Stimulated activated CD8-positive, alpha-beta memory T cell treated with anti-CD3 and anti-CD28 coated beads, Interleukin-12 subunit alpha, Interleukin-12 subunit beta, amount 100 ng/mL, for 24 hours (primary cell): ENCODE data around the gene SLC17A1.

ENCODE experiments used
- DNase-seq: peaks from one replicate; pipeline ENCODE4 v3.0.0-alpha.2; 2020; ENCODE audit errors: extremely low read depth

Gene SLC17A1, protein sequence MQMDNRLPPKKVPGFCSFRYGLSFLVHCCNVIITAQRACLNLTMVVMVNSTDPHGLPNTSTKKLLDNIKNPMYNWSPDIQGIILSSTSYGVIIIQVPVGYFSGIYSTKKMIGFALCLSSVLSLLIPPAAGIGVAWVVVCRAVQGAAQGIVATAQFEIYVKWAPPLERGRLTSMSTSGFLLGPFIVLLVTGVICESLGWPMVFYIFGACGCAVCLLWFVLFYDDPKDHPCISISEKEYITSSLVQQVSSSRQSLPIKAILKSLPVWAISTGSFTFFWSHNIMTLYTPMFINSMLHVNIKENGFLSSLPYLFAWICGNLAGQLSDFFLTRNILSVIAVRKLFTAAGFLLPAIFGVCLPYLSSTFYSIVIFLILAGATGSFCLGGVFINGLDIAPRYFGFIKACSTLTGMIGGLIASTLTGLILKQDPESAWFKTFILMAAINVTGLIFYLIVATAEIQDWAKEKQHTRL

DNA sequence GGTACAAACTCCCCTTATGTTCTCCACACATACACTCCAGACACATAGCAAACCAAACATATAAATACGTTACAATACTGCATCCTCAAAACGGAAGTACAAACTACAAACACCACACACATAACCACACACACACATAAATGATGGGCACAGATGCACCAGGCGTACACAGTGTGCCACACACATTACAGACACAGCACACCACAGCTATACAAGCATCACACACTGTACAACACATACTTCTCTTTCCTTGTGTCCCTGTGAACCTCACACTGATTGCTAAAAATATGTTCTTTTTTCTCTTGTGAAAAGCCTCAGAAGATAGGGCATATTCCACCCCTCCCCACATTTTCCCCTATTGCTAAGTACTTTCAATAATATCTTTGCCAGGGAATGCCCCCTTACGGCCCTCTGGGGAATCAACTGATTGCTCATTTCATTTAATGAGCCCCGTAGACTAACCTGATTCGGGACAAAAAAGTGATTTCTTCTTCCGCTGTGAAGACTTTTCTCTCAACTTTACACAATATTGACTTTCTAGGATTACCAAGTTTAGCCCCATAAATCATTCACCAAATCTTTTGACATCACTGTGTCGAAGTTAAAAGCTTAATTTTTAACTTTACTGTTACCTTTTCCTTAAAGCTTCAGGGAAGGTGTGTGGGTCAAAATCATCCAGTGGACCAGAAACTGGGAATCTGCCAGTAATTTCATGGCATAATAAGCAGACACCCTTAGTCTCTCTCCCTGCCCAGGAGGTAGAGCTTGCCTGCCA is at the start of gene SLC17A1:
TSS of gene SLC17A1 (minus strand) at position 521 of the 775 bp plus-strand sequence. CDS start 1,495 bp downstream, outside the sequence.
- no peak for DNase-seq

DNA sequence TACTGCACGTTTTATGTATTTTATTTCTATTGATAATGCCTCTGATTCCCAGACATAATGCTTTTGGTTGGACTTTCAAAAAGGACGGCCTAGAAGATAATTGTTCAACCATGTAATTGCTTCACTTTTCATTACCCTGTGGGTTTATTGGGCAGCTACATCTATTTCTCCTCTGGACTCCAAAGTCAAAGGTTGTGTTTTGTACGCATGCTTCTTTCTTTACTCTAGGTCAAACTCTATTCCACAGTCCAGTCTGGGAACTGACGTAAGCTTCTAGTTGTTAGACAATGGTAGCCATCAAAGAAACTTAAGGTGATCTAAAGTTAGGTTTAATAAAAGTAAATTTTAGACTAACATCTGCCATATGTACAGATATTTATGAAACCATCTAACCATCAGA is 48.7 kb upstream of the SLC17A1 start:
- DNase-seq, result no peak

DNA sequence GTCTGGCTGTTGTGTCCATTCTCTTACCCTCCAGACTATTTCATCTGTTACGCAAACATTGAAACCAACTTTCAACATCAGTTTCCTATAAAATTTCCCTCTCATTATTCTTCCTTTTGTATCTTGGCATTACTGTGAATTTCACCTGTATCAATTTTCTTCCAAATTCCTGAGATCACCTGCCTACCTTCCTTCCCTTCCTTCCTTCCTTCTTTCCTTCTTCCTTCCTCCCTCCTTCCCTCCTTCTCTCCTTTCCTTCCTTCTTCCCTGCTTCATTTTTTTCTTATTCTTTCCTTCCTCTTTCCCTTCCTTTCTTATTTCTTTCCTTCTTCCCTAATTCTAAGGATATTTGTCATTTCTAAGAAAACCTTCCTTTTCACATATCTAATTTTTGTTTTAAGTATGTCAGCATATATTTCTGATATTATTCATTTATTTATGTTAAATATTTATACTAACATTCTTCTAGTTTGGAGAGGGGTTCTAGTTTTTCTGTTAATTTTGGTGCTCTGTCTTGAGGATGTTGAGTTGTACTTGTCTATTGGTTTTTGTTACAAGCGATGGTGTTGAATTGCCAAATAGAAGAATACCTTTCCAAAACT is 47.0 kb upstream of the SLC17A1 start:
- no peak for DNase-seq

DNA sequence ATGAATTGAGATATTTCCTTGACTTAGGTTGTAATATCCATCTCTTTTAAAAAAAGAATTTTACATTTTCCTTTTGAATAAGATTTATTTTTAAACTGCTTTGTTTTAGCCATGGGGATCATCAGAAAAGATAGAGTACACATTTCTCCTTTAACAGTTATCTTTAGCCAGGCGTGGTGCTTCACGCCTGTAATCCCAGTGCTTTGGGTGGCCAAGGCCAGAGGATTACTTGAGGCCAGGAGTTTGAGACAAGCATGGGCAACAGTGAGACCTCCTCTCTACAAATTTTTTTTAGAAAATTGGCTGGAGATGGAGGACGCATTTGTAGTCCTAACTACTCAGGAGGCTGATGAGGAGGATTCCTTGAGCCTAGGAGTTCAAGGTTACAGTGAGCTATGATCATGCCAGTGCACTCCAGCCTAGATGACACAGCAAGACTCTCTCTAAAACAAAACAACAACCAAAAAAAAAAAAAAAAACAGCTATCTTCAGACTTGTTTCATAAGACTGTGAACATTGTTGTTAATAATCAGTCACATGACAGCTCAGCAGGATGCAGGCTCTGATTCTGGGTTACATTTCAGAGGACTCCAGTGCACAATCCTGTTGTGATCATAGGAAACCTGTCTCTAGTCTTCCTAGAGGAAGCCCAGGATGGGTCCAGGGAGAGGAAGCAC is 44.2 kb upstream of the SLC17A1 start:
- DNase-seq, result no peak

DNA sequence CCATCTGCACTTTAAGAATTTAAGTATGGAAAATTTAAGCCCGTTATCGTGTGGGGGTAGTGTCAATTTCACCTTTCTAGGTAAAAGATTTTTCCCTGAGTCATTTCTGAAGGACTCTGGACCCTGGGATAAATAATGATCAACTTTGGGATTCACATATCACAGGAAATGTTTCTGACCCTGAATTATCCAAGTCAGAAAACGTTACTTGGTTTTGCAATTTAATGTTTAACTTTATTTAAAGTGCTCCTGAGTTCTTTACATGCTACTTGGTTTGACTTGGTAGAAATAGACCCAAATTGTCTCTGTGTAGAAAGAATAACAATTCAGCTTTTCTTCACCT is 43.7 kb upstream of the SLC17A1 start:
- DNase-seq, result no peak

DNA sequence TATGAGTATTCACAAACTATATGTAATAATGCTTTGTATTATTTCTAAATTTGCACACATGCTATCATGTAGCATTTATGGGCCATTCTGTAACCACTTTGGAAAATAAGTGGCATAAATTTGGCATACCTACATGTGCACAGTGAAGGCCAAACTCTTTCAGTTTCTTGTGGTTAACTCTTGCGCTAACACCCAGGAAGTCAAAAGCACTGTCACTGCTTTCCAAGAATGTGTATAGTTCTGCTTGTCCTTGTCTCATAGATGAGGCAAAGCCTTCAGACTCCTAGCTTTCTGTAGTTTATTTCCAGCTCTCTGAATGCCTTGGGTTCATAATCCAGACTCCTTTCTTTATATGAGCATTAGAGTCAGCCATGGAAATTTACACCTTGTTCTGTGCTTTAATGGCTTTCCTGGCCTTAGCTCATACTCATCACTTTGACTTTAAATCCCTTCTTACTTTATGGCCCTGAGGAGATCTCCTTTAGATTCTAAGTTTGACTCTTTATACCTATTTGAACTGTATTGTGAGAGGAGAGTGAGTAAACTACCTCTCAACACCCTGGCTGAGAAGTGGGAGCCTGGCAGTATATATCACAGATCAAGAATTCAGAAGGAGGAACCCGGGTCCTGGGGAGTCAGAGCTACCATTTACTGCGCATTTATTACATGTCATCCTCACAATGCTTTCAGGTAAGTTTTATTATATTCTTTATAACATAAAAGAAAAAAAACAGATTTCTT is 43.1 kb upstream of the SLC17A1 start:
- DNase-seq, result no peak

DNA sequence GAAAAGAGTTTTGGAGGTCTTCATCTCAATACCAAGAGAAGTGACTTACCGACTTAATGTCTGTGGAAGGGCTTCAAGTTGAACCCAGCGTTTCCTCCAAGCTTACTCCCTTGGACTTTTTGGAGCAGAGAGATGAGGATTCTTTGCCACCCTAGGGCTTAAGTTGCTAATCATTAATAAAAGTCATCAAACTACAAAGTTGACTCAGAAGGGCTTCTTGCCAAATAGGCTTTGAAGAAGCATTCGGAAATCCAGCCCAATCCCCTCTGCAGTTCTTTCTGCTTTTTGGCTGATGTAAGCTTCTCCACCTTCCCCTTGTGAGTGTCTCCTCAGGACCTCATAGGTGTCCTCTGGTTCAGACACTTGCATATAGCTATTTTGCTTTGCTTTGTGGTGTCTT is 42.3 kb upstream of the SLC17A1 start, which contains the start of gene SLC17A3:
TSS of gene SLC17A3 (minus strand) at position 126 of the 400 bp plus-strand sequence. CDS start 5,856 bp downstream, outside the sequence.
- no peak for DNase-seq

DNA sequence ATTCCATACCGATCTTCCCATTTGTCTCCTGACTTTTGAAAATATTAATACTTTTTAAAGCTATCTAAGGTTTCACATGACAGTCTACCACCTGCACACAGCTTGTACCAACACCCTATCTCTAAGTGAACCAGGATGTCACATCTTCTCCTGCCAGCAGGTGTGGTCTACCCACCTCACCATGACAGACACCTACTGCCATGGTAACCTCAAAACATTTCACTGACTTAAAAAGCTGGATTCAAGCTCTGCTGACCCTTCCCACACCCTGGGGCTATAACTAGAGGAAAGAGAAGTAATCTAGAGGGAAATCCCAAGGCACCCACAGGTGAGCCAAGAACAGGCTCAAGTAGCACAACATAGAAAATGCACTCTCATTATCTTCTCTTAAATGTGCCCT is 41.0 kb upstream of the SLC17A1 start:
- no peak for DNase-seq

DNA sequence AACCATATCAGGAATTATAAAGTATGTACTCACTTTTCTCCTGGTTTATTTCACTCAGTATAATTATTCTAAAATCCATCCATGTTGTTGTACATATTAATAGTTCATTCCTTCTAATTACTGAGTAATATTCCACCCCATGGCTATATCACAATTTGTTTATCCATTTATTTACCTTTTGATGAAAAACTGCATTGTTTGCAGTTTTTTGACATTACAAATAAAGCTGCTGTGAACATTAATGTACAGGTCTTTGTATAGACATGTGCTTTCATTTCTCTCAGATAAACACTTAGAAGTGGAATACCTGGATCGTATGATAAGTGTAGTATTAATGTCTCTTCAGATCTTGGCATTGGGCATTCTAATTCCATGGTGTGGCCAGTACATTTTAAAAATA is 38.0 kb upstream of the SLC17A1 start:
- no peak for DNase-seq

DNA sequence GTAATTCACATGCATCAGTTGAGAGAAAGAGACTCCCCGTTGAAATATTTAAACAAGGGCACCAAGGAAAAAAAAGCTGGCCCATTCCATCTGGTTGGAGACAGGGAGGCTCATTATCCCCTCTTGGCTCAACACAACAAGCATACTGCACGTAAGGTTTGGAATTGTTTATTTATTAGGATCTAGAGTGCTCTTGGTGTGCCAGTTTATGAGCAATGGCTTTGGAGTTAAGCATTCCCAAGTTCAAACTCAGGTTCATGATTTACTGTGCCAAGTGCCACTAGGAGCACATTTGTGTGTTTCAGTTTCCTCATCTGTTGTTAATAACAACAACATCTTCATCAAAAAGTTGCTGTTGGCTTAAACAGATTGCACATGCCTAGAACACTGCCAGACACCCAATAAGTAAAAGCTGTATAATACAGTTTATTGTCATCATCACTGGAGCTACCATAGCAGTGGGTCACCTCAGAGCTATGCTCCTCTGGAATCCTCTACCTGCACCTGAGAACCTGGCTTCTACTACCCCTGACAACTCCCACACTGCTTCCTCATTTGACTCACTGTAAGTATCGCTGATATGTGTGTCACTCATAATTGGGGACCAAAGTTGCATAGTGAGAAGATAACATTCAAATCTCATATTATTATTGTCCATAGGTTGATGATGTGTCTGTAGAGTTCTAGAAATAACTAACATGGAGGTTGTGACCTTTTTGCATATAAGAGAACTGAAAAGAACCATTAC is 36.8 kb upstream of the SLC17A1 start:
- DNase-seq, result no peak

DNA sequence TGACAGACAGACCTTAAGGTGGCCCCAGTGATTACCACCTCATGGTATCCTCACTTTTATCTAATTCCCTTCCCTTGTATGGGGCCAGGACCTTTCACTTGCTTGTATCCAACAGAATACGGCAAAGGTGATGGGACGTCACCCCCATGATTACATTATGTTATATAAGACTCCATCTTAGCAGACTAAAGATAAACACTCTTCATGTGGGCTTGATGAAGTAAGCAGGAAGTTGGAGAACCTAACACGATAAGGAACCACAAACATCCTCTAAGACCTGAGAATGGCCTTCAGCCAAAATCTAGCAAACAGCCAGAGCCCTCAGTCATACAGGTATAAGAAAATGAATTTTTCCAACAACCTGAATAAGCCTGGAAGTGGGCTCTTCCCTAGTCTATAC is 34.2 kb upstream of the SLC17A1 start:
- DNase-seq, result no peak

DNA sequence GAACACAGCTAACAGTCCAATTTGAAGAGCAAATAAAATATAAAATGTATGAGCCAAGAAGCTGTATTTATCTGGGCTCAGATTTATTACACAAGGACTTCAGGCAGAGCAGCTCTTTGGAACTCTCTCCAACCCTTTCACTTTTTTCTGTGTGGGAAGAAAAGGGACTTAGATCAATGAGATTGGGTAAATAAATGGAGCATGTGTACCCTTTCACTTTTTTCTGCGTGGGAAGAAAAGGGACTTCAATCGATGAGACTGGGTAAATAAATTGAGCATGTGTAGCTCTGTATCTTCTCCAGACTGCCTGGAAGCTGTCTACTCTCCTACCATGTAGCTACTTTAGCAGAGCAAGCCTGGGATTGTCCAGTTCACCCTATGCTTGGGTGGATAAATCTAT is 31.5 kb upstream of the SLC17A1 start:
- DNase-seq, result no peak

DNA sequence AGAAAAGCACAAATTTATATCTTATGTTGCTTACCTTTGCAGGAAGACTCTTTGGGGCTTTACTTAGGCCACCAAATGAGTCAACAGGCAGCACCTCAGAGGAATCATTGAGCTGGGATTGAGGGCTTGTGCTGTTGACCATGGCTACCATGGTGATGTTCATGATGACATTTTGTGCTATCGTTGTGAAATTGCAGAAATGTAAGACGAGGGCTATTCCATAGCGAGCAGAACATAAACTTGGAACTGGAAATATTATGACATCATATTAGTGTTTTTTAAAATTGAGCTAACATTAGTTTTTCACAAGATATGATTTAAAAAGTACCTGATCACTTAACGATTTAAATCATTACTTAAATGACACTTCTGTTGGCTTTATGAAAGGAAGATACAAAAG is 30.3 kb upstream of the SLC17A1 start:
- no peak for DNase-seq

DNA sequence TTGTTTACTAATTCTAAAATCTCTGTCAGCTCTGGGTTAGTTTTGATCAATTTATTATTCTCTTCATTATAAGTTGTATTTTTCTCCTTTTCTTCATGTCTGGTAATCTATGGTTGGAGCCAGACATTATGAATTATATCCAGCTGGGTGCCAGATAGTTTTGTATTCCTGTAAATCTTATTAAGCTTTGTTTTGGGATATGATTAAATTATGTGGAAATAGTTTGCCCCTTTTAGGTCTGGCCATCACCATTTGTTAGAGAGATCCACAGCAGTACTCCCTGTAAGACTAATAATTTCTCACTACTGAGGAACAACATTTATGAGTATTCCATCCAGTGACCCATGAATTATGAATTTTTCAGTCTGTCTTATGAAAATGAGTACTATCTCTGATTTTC is 20.9 kb upstream of the SLC17A1 start:
- no peak for DNase-seq

DNA sequence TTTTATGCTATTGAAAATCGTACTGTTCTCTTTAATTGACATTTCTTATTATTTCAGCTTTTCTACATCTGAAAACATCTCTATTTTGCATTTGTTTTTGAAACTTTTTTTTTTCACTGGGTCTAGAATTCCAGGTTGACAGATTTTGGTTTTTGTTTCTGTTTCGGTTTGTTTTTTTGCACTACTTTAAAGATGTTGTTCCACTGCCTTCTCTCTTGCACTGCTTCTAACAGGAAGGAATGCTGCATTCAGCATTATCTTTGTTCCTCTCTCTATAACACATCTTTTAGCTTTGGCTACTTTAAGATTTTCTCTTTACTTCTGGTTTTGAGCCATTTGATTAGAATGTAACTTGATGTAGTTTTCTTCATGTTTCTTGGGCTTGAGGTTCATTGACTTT is 20.1 kb upstream of the SLC17A1 start:
- no peak for DNase-seq

DNA sequence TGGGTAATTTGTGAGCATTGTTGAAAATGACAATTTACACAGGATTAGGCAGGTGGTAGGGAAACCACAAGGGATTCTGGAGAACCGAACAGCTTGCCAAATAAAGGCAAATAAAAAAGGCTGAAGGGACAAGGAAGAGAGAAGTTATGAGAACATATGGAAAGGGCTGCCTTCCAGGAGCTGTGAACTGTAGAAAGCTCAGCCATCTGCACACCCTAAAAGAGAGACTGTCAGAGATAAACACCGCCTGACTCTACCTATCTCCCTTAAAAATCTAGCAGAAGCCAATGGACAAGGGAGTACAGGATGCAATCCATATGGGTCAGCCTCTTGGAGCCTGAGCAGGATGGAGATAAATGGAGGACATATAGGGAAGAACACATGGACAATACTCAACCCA is 12.7 kb upstream of the SLC17A1 start:
- no peak for DNase-seq

DNA sequence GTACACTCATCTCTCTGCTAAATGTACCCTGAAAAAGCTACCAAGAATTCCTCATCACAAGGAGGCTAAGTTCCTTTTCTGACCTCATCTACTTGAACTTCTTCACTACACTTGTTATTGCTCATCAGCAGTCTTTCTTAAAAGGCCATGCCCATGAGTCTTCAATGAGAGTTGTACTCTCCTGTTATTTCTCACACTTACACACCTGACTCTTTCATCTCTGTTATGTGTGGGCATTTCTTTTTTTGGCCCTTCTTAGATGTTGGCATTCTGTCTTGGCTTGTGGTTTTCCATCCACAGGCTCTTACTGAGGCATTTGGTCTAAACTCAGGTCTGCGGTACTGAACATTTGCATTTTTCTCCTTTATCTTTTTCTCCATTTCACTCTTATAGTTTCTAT is 10.7 kb upstream of the SLC17A1 start:
- DNase-seq, result no peak

DNA sequence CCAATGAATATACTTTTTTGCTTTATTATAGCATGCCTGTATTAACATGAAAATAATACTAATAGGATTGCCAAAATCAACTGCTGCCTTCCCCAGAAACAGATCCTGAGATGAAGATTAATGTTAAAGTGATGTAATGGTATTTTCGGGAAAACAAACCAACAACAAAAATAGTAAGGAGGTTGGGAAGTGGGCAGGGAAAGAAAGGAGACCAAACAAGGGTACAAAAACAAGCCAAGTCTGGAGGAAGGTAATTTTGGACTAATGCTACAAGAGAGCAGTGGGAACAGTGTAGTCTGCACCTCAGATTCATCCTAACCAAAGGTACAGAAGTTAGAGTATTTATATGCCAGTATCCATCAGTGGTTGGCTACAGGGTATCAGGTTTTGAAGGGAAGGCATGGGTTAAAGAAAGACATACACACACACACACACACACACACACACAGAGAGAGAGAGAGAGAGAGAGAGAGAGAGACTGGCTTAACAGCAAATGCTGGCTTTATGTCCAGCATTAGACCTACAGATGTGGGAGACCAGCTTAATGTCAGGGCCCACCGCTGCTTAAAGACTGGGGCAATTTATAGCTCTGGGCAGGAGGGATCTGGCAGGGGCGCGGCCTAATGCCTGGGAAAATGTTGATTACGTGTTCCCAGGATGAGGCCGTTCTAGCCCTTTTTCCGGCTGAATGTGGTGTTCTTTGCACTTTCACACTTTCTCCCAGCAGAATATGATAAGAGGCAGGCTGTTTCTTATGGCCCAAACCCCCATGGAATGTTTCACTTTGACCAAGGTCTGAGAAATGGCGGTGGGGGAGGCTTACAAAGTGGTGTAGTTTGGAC is 3.8 kb upstream of the SLC17A1 start:
- no peak for DNase-seq

DNA sequence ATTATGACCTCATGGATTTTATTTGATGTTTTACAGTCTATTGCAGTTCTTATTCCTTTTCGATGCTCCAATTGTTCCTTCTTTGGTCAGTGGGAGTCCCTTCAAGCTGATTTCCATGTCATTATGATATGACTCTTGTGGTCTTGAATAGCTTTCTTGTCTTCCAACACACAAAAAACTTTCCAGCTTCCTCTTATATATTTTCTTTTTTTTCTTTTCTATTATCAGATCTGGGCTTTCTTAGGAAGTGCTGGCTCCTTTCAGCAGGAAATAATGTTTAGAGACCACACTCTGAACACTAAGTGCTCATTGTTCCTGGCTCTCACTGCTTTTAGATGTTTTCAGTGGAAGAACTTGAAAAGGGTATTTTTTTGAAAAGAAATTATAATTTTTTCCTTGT is 3.1 kb upstream of the SLC17A1 start:
- DNase-seq, result no peak

DNA sequence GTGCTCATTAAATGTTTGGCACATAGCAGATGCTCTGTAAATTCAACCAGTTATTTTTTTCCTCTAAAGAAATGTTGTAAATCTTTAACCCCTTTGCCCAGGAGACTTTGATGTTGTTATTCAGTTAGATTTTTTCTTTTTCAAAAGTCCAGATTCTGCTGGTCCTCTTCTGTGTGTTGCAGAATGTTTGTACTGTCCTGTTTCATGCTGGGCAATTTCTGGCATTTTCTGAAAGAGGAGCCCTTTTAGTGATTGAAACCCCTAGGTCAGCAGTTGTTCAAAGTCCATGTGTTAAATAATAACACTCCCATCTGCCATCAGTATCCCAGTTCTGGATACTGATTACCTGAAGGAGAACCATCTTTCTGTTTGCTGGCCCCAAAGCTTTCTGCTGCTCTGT is 1.3 kb upstream of the SLC17A1 start:
- DNase-seq, result no peak
